DOHH2 (cell line): ENCODE data around the gene ZZZ3.

ENCODE experiments used
- CTCF ChIP-seq: fragments of 200-600 bp; sonication (generic); IDR thresholded peaks from one replicate; pipeline ENCODE4 v1.5.1; 2014; ENCODE audit warnings: antibody characterized with exemption, mild to moderate bottlenecking, low read depth, low read length; ENCODE audit not compliant: poor library complexity, severe bottlenecking
- EZH2phosphoT487 ChIP-seq: fragments of 200-600 bp; sonication (generic); IDR thresholded peaks from 2 replicates; pipeline ENCODE4 v1.6.1; 2017; ENCODE audit warnings: borderline replicate concordance, mild to moderate bottlenecking, antibody characterized with exemption, low read length, moderate library complexity, mixed read lengths

GRCh38 chr1:77643456-77643855, 39.0 kb downstream of the ZZZ3 start:
- no peak for TF ChIP-seq CTCF
- no peak for TF ChIP-seq EZH2phosphoT487
